Activated CD4-positive, alpha-beta T cell treated with anti-CD3 and anti-CD28 coated beads, Interleukin-2, amount 10 ng/mL, durations not matched to agents 7 days and 5 days (primary cell): ENCODE data around the gene VAV2. TPM values are rescaled to one million over a fixed set of nuclear protein-coding genes. Genes with fewer than 3 reads are reported as not detected.
"Not testable (repeated sequence)": the region's sequence is repeated elsewhere in the genome, so short reads cannot be mapped to it uniquely, and the experiment has no call there.

Source experiments
- CTCF ChIA-PET: fragments of 350-600 bp; sonication (Branson Sonifier 250); formaldehyde crosslinking; loops from one replicate; lab custom pipeline; 2021; ENCODE audit warnings: antibody characterized with exemption; lab: Charles Lee
- POLR2A ChIA-PET: fragments of 350-600 bp; sonication (Branson Sonifier 250); formaldehyde crosslinking; loops from one replicate; lab custom pipeline; 2021; ENCODE audit warnings: antibody characterized with exemption; lab: Charles Lee
- DNase-seq: peaks from one replicate; pipeline ENCODE4 v3.0.0-alpha.2; 2020
- H3K27ac Mint-ChIP-seq: one replicate; pipeline ENCODE4 v1.8.0; 2021; ENCODE audit warnings: mild to moderate bottlenecking, moderate library complexity, mixed read lengths
- H3K27me3 Mint-ChIP-seq: one replicate; pipeline ENCODE4 v1.8.0; 2021; ENCODE audit warnings: mixed read lengths
- H3K36me3 Mint-ChIP-seq: one replicate; pipeline ENCODE4 v1.8.0; 2021; ENCODE audit warnings: low read depth, mixed read lengths
- H3K4me1 Mint-ChIP-seq: one replicate; pipeline ENCODE4 v1.8.0; 2021; ENCODE audit warnings: mixed read lengths
- H3K4me3 Mint-ChIP-seq: one replicate; pipeline ENCODE4 v1.8.0; 2021; ENCODE audit warnings: mild to moderate bottlenecking, moderate library complexity, mixed read lengths
- H3K9me3 Mint-ChIP-seq: one replicate; pipeline ENCODE4 v1.8.0; 2021; ENCODE audit warnings: mixed read lengths
- total RNA-seq, 2 experiments: library from RNA; stranded (reverse); gene quantifications; one replicate each; pipeline ENCODE4 v1.2.3, GENCODE V29; 2021

The VAV2 gene
- total RNA-seq, 2 experiments from 2014 or later: 6.2 TPM

GRCh38 chr9:133769511-133770075 is 222.5 kb downstream of the VAV2 start:
- ChIA-PET CTCF (interaction anchor here (0.6 to 0.8 kb wide), 2 partner anchors 13 to 49 kb away, joined by 3 read pairs; no protein-coding TSS in a partner anchor), POLR2A (interaction anchor here (0.6 kb wide), 1 partner anchor 548 kb away, joined by 3 read pairs; no protein-coding TSS in a partner anchor)
- Mint-ChIP-seq H3K27ac (no peak overlapping the region), H3K4me1 (no peaks in the 10 kb centered on the region), H3K27me3 (no peaks in the 10 kb centered on the region), H3K4me3 (no peak overlapping the region), H3K36me3 (peaks cover under 1% of the 10 kb centered on the region), H3K9me3 (peaks cover 9% of the 10 kb centered on the region)
- no peak for DNase-seq

DNA sequence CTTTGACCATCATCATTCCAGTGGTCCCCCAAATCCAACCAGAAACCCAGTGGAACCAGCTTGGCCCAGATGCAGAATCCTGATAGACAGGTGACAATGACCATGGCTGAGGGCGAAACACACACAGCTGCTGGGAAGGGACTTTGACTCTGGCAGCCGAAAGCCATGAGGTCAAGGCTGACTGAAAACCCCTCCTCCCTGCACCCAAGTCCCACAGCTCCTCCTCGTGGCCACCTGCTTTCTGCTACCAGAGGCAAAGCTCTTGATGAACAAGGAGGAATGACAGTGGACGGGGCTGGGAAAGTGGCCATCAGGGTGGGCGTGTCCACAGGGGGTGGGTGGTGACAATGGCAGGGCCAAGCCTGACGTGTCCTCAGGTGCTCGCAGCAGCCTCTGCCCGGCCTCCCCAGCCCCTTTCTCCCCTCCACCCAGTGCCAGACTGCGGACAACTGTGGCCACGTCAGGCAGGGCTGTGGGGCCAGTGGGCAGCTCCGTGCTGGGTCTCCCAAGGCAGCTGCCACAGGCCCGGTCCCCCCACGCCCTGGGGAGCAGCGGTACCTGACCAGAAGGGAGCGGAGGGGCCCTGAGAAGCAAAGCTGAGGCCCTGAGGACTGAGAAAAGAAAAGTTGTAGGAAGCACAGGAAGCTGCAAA is 223.1 kb downstream of the VAV2 start:
- ChIA-PET CTCF (interaction anchor here (0.6 to 0.8 kb wide), 3 partner anchors 14 to 160 kb away, joined by 3 read pairs; no protein-coding TSS in a partner anchor), POLR2A (interaction anchor here (0.6 kb wide), 1 partner anchor 548 kb away, joined by 3 read pairs; no protein-coding TSS in a partner anchor)
- H3K27me3 Mint-ChIP-seq: no peaks in the 10 kb centered on the region
- H3K36me3 Mint-ChIP-seq: no peaks in the 10 kb centered on the region
- no peak for DNase-seq
- no peaks in the 10 kb centered on the region for H3K4me1 Mint-ChIP-seq
- H3K9me3 Mint-ChIP-seq: peaks cover 7% of the 10 kb centered on the region
- H3K4me3 Mint-ChIP-seq: no peak overlapping the region
- no peak overlapping the region for H3K27ac Mint-ChIP-seq

DNA sequence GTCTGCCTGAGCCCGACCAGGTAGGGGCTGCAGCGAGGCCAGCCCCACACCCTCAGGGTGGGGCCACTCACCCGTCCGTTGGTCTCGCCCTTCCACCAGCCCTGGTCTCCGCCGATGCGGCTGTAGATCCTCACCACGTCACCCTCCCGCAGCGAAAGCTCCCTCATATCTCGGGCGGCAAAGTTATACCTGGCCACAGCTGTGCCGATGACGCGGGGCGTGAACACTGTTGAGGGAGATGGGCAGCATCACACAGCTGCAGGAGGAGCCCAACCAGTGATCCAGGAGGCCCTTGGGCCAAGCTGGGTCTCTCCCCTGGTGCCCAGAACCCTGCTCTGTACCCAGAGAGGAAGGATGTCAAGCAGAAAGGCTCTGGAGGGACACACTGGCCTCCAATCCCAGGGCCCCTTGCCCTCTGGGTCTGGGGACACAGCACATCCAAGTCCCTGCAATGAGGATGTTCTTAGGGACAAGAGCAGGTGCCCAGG is 223.7 kb downstream of the VAV2 start:
- POLR2A ChIA-PET: no interaction called here
- no peaks in the 10 kb centered on the region for H3K27me3 Mint-ChIP-seq
- no peak overlapping the region for H3K4me3 Mint-ChIP-seq
- no peak for DNase-seq
- CTCF ChIA-PET: interaction anchor here (0.6 to 1.0 kb wide), 4 partner anchors 14 to 160 kb away, joined by 3 read pairs; no protein-coding TSS in a partner anchor
- H3K4me1 Mint-ChIP-seq: no peaks in the 10 kb centered on the region
- no peak overlapping the region for H3K27ac Mint-ChIP-seq
- H3K9me3 Mint-ChIP-seq: peaks cover 4% of the 10 kb centered on the region
- H3K36me3 Mint-ChIP-seq: no peaks in the 10 kb centered on the region

- no peaks in the 10 kb centered on the region for H3K4me1 Mint-ChIP-seq
- ChIA-PET POLR2A (no interaction called here), CTCF (interaction anchor here (0.6 to 1.0 kb wide), 2 partner anchors 13 to 55 kb away, joined by 3 read pairs; no protein-coding TSS in a partner anchor)
- DNase-seq: no peak
- H3K9me3 Mint-ChIP-seq: peaks cover 4% of the 10 kb centered on the region
- H3K4me3 Mint-ChIP-seq: no peak overlapping the region
- H3K27ac Mint-ChIP-seq: no peak overlapping the region
- no peaks in the 10 kb centered on the region for H3K36me3 Mint-ChIP-seq
- H3K27me3 Mint-ChIP-seq: no peaks in the 10 kb centered on the region
Measured at GRCh38 chr9:133767625-133768024, 224.5 kb downstream of the VAV2 start.

- no peaks in the 10 kb centered on the region for H3K4me1 Mint-ChIP-seq
- no peak overlapping the region for H3K4me3 Mint-ChIP-seq
- ChIA-PET POLR2A (no interaction called here), CTCF (no interaction called here)
- no peak for DNase-seq
- H3K27me3 Mint-ChIP-seq: no peaks in the 10 kb centered on the region
- H3K27ac Mint-ChIP-seq: no peak overlapping the region
- H3K9me3 Mint-ChIP-seq: peaks cover 4% of the 10 kb centered on the region
- no peaks in the 10 kb centered on the region for H3K36me3 Mint-ChIP-seq
Measured at GRCh38 chr9:133767008-133767407, 225.1 kb downstream of the VAV2 start.

- H3K36me3 Mint-ChIP-seq, H3K9me3 Mint-ChIP-seq, H3K4me3 Mint-ChIP-seq, H3K4me1 Mint-ChIP-seq, H3K27ac Mint-ChIP-seq, POLR2A ChIA-PET, DNase-seq, H3K27me3 Mint-ChIP-seq: not testable (repeated sequence)
- CTCF ChIA-PET: interaction anchor here (0.6 kb wide), 1 partner anchor 9 kb away, joined by 4 read pairs; no protein-coding TSS in a partner anchor
Measured at GRCh38 chr9:133766234-133766633, 225.9 kb downstream of the VAV2 start.

DNA sequence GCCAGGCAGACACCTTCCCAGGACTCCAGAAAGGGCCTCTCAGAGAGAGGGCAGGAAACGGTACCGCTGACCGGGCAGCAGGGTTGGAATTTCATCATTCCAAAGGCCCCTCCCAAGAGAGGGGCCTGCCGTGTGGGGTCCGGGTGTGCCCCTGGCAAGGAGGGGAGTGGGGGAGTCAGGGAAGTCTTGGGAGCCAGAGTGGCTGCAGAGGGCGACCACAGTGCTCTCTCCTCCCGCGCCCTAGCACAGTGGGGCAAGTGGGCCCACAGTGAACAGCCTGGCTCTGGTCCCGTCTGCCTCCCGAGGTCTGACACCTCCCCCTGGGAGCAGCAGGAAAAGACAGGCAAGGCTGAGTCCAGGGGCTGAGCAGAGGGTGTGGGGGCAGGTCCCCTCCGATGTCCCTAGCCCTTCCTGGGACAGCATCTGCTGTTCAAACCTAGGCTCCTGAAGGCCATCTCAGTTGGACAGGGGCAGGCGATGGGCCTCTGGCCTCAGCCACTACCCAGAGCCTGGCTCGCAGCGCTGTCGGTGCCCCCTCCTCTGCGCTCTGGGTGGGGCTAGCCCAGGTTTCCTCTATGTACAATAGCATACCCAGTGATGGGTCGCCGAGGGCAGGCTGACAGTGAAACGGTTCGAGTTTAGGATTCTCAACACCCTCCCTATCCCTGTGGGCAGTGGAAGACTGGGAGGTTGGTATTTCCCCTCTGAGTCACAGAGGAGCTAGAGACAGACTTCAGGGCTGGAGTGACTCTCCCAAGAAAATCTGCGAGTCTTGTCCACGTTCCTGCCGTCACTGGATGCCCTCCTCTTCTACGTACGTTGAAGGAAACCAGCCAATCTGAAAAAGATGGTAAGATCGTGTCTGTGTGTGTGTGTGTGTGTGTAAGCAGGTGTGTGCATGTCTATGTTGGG is 228.6 kb downstream of the VAV2 start:
- H3K4me1 Mint-ChIP-seq: no peaks in the 10 kb centered on the region
- CTCF ChIA-PET: no interaction called here

DNA sequence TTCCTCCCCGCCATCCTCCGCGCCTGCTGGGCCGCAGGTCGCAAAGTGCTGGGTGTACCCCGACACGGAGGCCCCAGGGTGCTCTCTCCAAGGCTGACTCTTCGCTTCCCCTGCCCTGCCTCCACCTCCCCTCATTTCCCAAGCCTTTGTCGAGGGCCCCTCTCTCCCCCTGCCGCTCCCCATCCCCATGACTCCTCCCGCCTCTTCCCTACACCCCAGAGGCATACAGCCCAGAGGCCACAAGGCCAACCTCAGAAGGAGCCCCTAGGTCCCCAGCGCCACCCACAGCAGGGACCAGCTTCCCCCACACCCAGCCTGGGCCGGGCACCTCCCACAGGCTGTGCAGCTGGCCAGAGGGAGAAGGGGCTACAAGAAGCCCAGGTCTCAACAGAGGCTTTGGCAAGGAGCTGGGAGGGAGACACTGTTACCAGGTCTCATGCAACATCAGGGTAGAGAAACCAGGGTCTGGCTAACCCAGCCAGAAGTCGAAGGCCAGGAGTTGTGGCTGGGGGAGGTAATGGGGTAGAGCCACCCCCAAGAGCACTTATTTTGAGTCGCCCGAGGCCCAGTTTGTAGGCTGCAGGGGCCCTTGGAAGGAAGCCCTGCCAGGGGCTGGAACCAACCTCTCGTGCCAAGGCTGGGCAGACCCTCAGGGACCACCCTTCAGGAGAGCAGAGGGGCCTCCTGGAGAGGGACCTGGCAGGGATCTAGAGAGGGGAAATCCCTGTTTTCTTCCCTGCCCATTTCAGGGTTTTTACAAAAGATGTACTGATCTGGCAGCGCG is 229.4 kb downstream of the VAV2 start:
- Mint-ChIP-seq H3K4me3 (no peak overlapping the region), H3K36me3 (no peaks in the 10 kb centered on the region), H3K27me3 (no peaks in the 10 kb centered on the region), H3K9me3 (peaks cover 4% of the 10 kb centered on the region), H3K27ac (no peak overlapping the region), H3K4me1 (no peaks in the 10 kb centered on the region)
- CTCF ChIA-PET: no interaction called here
- DNase-seq: no peak
- POLR2A ChIA-PET: no interaction called here

More for the DNA sequence above, 228.6 kb downstream of the VAV2 start:
- no peaks in the 10 kb centered on the region for H3K36me3 Mint-ChIP-seq
- POLR2A ChIA-PET: no interaction called here
- no peaks in the 10 kb centered on the region for H3K27me3 Mint-ChIP-seq
- H3K4me3 Mint-ChIP-seq: no peak overlapping the region
- no peak overlapping the region for H3K27ac Mint-ChIP-seq
- H3K9me3 Mint-ChIP-seq: peaks cover 4% of the 10 kb centered on the region
- DNase-seq: no peak

DNA sequence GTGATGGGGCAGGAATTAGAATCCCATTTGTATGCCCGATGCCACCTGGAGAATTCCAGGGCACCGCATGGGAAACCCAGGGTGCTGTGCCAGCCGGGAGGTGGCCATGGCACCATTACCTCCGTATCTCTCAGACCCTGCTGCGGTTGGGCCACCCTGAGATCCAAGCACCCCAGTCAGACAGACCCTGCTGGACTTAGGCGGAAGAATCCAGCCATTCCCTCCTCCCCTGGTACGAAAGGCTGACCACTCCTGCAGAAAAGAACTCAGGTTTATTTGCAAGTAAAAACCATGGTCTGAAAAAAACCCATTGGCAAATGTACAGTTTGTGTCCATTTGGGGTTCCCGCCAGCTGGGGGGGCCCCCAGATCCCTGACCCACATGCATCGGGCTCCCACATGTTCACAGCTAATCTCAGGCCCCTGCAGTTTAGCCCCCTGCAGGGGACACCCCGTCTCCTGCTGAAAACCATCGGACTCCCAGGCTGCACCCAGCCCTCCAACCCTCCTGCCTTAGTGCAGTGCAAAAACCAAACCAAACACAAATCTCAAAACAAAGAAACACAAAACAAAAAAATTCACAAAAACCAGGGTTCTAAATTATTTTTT is 230.4 kb downstream of the VAV2 start:
- ChIA-PET CTCF (no interaction called here), POLR2A (no interaction called here)
- no peaks in the 10 kb centered on the region for H3K4me1 Mint-ChIP-seq
- no peak overlapping the region for H3K4me3 Mint-ChIP-seq
- H3K27ac Mint-ChIP-seq: no peak overlapping the region
- DNase-seq: no peak
- no peaks in the 10 kb centered on the region for H3K27me3 Mint-ChIP-seq
- no peaks in the 10 kb centered on the region for H3K36me3 Mint-ChIP-seq
- peaks cover 4% of the 10 kb centered on the region for H3K9me3 Mint-ChIP-seq

GRCh38 chr9:133760713-133761290 is 231.3 kb downstream of the VAV2 start:
- DNase-seq: no peak
- Mint-ChIP-seq H3K27me3 (no peaks in the 10 kb centered on the region), H3K9me3 (peaks cover 3% of the 10 kb centered on the region), H3K27ac (no peak overlapping the region), H3K36me3 (no peaks in the 10 kb centered on the region), H3K4me1 (no peaks in the 10 kb centered on the region), H3K4me3 (no peak overlapping the region)
- POLR2A ChIA-PET: no interaction called here
- CTCF ChIA-PET: no interaction called here

- CTCF ChIA-PET: no interaction called here
- H3K4me3 Mint-ChIP-seq: no peak overlapping the region
- POLR2A ChIA-PET: no interaction called here
Measured at GRCh38 chr9:133759946-133760345, 232.2 kb downstream of the VAV2 start.

More at GRCh38 chr9:133759946-133760345, 232.2 kb downstream of the VAV2 start:
- no peaks in the 10 kb centered on the region for H3K27me3 Mint-ChIP-seq
- H3K4me1 Mint-ChIP-seq: no peaks in the 10 kb centered on the region
- no peak overlapping the region for H3K27ac Mint-ChIP-seq
- no peaks in the 10 kb centered on the region for H3K36me3 Mint-ChIP-seq
- DNase-seq: no peak
- no peaks in the 10 kb centered on the region for H3K9me3 Mint-ChIP-seq
